ENCODE results near the gene ALPK3.
"Not testable (repeated sequence)": the region's sequence is repeated elsewhere in the genome, so short reads cannot be mapped to it uniquely, and the experiment has no call there.

ALPK3 gene

GRCh38 chr15:84876269-84876668 lies 59.1 kb downstream of the ALPK3 start:
- DNase-seq = no peak

GRCh38 chr15:84877701-84878100 lies 60.5 kb downstream of the ALPK3 start:
- not testable (repeated sequence) for DNase-seq

- DNase-seq = peak; percentile 15
These were observed 61.3 kb downstream of the ALPK3 start for GRCh38 chr15:84878504-84878903.

- no peak for DNase-seq
These were observed 62.1 kb downstream of the ALPK3 start for GRCh38 chr15:84879088-84879780.

GRCh38 chr15:84880007-84880406 lies 62.9 kb downstream of the ALPK3 start:
- no peak for DNase-seq

GRCh38 chr15:84880822-84881519 lies 63.8 kb downstream of the ALPK3 start:
- no peak for DNase-seq

GRCh38 chr15:84881520-84881830 lies 64.3 kb downstream of the ALPK3 start:
- no peak for DNase-seq

GRCh38 chr15:84883466-84883865 lies 66.3 kb downstream of the ALPK3 start:
- DNase-seq = no peak

GRCh38 chr15:84883916-84884781 lies 67.0 kb downstream of the ALPK3 start, which contains the start of gene SLC28A1:
Gene SLC28A1, plus strand, starts transcription at chr15:84884662. Its CDS starts 3,099 bp downstream, at chr15:84887761.
- DNase-seq = no peak

GRCh38 chr15:84885801-84886200 lies 68.6 kb downstream of the ALPK3 start:
- no peak for DNase-seq

GRCh38 chr15:84886211-84886983 lies 69.2 kb downstream of the ALPK3 start:
- DNase-seq = no peak

- no peak for DNase-seq
These were observed 69.8 kb downstream of the ALPK3 start for GRCh38 chr15:84886984-84887299.

- no peak for DNase-seq
These were observed 70.8 kb downstream of the ALPK3 start for GRCh38 chr15:84887938-84888337.

- DNase-seq = no peak
These were observed 71.5 kb downstream of the ALPK3 start for GRCh38 chr15:84888639-84889038.

- DNase-seq = no peak
These were observed 72.3 kb downstream of the ALPK3 start for GRCh38 chr15:84889313-84889990.

- DNase-seq = no peak
These were observed 73.0 kb downstream of the ALPK3 start for GRCh38 chr15:84889991-84890669.

- no peak for DNase-seq
These were observed 73.6 kb downstream of the ALPK3 start for GRCh38 chr15:84890670-84891162.

GRCh38 chr15:84891339-84891738 lies 74.2 kb downstream of the ALPK3 start:
- no peak for DNase-seq

- no peak for DNase-seq
These were observed 75.7 kb downstream of the ALPK3 start for GRCh38 chr15:84892786-84893307.

GRCh38 chr15:84893607-84894006 lies 76.5 kb downstream of the ALPK3 start:
- no peak for DNase-seq

GRCh38 chr15:84894736-84895425 lies 77.7 kb downstream of the ALPK3 start:
- no peak for DNase-seq
